Pancreas (tissue), 10 donors: Measurements from ENCODE around the gene NAA30. TPM values are rescaled to one million over a fixed set of nuclear protein-coding genes. Genes with fewer than 3 reads are reported as not detected.

Source experiments
- ATAC-seq, 4 donors: fragments of 200-7000 bp; cut with Tn5 transposase; one replicate each; pipeline versions ENCODE4 v1.8.0 to v1.9.1; 2020; ENCODE audit warnings: mild to moderate bottlenecking in 4 of 4, moderate library complexity in 4 of 4
- DNase-seq, 6 donors: peaks; one replicate each; pipeline ENCODE4 v3.0.0-alpha.2; 2020
- FAIRE-seq: peaks from 2 replicates; lab custom pipeline; 2012; peaks lifted over from hg19 to GRCh38; lab: Jason Lieb, UNC
- H3K27ac ChIP-seq, 4 donors: fragments of 200-600 bp; sonication (generic); 1 replicate in 3 of 4; 2 replicates in 1 of 4; pipeline versions ENCODE4 v1.5.0 to v1.8.0; 2020
- H3K27me3 ChIP-seq, 4 donors: fragments of 200-600 bp; one replicate each; pipeline ENCODE4 v1.8.0; 2021
- H3K36me3 ChIP-seq, 3 donors: fragments of 200-600 bp; sonication (generic) in 1 of 3; one replicate each; pipeline versions ENCODE4 v1.5.0 to v1.8.0; 2020 to 2021
- H3K4me1 ChIP-seq, 3 donors: fragments of 200-600 bp; one replicate each; pipeline ENCODE4 v1.8.0; 2021
- H3K4me3 ChIP-seq, 4 donors: fragments of 200-600 bp; sonication (generic) in 2 of 4; one replicate each; pipeline versions ENCODE4 v1.5.0 to v1.8.0; 2020 to 2021
- H3K9me3 ChIP-seq, 4 donors: fragments of 200-600 bp; one replicate each; pipeline ENCODE4 v1.8.0; 2021
- WGBS, 2 donors: extraction: QIAGEN DNeasy Blood & Tissue Kit; methylation state at CpG; one replicate each; pipeline ENCODE4 v1.1.7; 2013; 5-methylcytosine and 5-hydroxymethylcytosine counted together
- intact Hi-C, 3 donors: fragments of 100-400 bp; cut with DNase I; formaldehyde crosslinking; loops; one replicate each; pipeline versions ENCODE4 v1.11.1 to v1.14.2; 2022
- polyA plus RNA-seq, 2 donors: library from polyadenylated mRNA; stranded (reverse); fragments of 200-250 nt; gene quantifications; one replicate each; pipeline ENCODE4 v1.2.3, GENCODE V29; 2013
- total RNA-seq, 6 donors: library from RNA; stranded (reverse); fragmentation: NEBNext Ultra II Directional in 4 of 6; extraction: Animal tissue kit (Norgen Biotek cat#: 25700) in 4 of 6; gene quantifications; one replicate each; pipeline versions ENCODE4 v1.2.1 to v1.2.4, GENCODE V29; 2021 to 2023
- TF ChIP-seq, protein P1 (sequence below), 4 donors: fragments of 200-600 bp; sonication (generic) in 3 of 4; IDR thresholded peaks; one replicate each; pipeline versions ENCODE4 v1.5.0 to v1.8.0; 2021; ENCODE audit warnings: antibody characterized with exemption in 4 of 4
- donor health status: healthy with polysubstance abuse.
- donor health status: DM: no; HTN: no; CAD: no; lungs with moderate emphysema.
- donor health status: DM: no; HTN: no; CAD: no.
- donor health status: control.
- donor health status: control.
- donor health status: Bipolar disorder and iron deficiency.
- donor health status: DM: yes; HTN: yes; CAD: no.
- donor health status: DM: no; HTN: no; CAD: no.
- donor health status: DM: no; HTN: no; CAD: no.
- donor health status: DM: yes; HTN: yes; CAD: no.

NAA30 gene
- total and polyA plus RNA-seq, 8 donors = 1.9 to 11.0 (median 7.5) TPM

DNA sequence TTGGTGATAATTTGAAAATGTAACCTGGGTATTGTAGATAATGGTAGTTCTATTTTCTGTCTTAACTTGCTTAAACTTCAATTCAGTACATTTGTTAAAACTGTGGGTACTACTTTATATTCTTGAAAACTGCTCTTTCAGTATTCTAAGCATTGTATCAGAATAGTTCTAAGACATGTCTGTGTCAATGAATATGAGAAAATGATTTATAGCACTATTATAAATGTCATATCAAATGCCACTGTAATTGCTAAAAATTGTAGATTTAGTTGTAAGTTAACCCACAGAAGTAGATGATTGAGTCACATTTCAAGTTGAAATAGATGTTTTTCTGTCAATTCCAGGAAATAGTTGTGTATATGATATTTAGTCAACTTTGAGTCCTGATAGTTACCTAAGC is 2.4 kb downstream of the NAA30 start:
- ATAC-seq = no peak

DNA sequence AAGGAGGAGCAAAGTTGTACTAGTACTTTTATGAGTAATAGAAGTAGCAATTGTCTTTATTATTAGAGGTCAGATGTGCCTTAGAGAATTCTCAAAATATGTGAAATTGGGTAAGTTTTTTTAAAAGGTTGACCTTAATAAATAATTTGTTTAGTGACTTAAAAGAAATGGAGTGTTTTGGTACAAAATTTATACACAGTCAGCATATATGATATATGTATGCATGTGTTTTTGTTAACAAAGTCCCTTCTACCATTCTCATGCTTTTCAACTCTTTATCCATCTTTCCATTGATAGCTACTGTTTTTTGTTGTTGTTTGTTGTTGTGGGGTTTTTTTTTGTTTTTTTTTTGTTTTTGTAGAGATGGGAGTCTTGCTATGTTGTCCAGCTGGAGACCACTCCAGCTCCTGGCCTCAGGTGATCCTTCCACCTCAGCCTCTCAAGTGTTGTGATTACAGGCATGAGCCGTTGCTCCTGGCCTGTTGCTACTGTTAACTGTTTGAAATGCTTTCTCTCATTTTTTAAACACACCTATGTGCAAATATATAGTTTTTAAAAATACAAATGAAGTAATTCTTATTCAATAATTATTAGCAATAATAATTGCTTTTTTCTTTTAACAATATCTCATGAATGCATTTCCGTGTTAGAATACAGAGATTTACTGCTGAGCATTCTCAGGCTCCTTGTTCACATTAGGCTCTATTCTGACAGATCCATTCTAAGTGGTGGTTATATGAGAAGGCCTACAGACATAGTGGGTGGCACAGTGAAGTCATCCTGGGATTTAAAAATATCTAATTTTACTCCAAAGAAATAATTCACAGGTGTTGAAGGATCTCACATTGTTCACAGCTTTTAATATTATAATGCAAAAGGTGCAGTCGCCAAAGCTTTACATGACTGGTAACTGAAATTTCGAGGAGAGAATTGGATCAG is 10.4 kb downstream of the NAA30 start:
- H3K4me1 ChIP-seq = peaks cover 0 to 19% (median 11%) of the 10 kb centered on the region in 3 donors
- no peaks in the 10 kb centered on the region for H3K9me3 ChIP-seq
- intact Hi-C loops = no loop called here
- H3K4me3 ChIP-seq = no peak overlapping the region
- H3K36me3 ChIP-seq = no peaks in the 10 kb centered on the region
- WGBS, 2 donors = 75 to 78% methylated on average over 4 of the region's 4 CpGs
- DNase-seq (no peak), ATAC-seq (no peak), FAIRE-seq (no peak)
- H3K27ac ChIP-seq = no peak overlapping the region
- H3K27me3 ChIP-seq = no peaks in the 10 kb centered on the region
- TF ChIP-seq, protein P1, sequence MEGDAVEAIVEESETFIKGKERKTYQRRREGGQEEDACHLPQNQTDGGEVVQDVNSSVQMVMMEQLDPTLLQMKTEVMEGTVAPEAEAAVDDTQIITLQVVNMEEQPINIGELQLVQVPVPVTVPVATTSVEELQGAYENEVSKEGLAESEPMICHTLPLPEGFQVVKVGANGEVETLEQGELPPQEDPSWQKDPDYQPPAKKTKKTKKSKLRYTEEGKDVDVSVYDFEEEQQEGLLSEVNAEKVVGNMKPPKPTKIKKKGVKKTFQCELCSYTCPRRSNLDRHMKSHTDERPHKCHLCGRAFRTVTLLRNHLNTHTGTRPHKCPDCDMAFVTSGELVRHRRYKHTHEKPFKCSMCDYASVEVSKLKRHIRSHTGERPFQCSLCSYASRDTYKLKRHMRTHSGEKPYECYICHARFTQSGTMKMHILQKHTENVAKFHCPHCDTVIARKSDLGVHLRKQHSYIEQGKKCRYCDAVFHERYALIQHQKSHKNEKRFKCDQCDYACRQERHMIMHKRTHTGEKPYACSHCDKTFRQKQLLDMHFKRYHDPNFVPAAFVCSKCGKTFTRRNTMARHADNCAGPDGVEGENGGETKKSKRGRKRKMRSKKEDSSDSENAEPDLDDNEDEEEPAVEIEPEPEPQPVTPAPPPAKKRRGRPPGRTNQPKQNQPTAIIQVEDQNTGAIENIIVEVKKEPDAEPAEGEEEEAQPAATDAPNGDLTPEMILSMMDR (IDR thresholded peaks at IDR 0.05) = no peak

More for the DNA sequence above, 2.4 kb downstream of the NAA30 start:
- DNase-seq (no peak), FAIRE-seq (no peak)
- Histone ChIP-seq H3K9me3 (no peaks in the 10 kb centered on the region), H3K27me3 (no peaks in the 10 kb centered on the region), H3K27ac (no peak overlapping the region), H3K36me3 (no peaks in the 10 kb centered on the region), H3K4me1 (peaks cover 0 to 16% (median 15%) of the 10 kb centered on the region in 3 donors), H3K4me3 (peak overlapping the region in 2 of 4 donors; percentile 82 to 84)
- TF ChIP-seq, protein P1 (IDR thresholded peaks at IDR 0.05) = no peak
- intact Hi-C loops = no loop called here

GRCh38 chr14:57401501-57401900 is 11.1 kb downstream of the NAA30 start:
- 13 to 19% methylated on average over 2 of the region's 2 CpGs for WGBS, 2 donors

GRCh38 chr14:57402173-57402852 is 11.9 kb downstream of the NAA30 start:
- H3K36me3 ChIP-seq = no peaks in the 10 kb centered on the region
- peaks cover 0 to 19% (median 11%) of the 10 kb centered on the region in 3 donors for H3K4me1 ChIP-seq
- DNase-seq = no peak
- H3K27ac ChIP-seq = no peak overlapping the region
- H3K4me3 ChIP-seq = no peak overlapping the region
- TF ChIP-seq, protein P1 (IDR thresholded peaks at IDR 0.05) = no peak
- peak in 1 of 4 donors; percentile 15 for ATAC-seq
- WGBS, 2 donors = 15 to 20% methylated on average over 1 of the region's 1 CpG
- H3K9me3 ChIP-seq = no peaks in the 10 kb centered on the region
- FAIRE-seq = no peak
- intact Hi-C loops = no loop called here
- H3K27me3 ChIP-seq = no peaks in the 10 kb centered on the region

More at GRCh38 chr14:57401501-57401900, 11.1 kb downstream of the NAA30 start:
- DNase-seq (no peak), ATAC-seq (peak in 1 of 4 donors; percentile 28), FAIRE-seq (no peak)
- Histone ChIP-seq H3K9me3 (no peaks in the 10 kb centered on the region), H3K4me1 (peaks cover 0 to 19% (median 11%) of the 10 kb centered on the region in 3 donors), H3K27ac (no peak overlapping the region), H3K27me3 (no peaks in the 10 kb centered on the region), H3K4me3 (no peak overlapping the region), H3K36me3 (no peaks in the 10 kb centered on the region)
- TF ChIP-seq, protein P1 (IDR thresholded peaks at IDR 0.05) = no peak
- intact Hi-C loops = no loop called here
